SK-N-SH (cell line): ENCODE results near the gene SUMO2. TPM values are rescaled to one million over a fixed set of nuclear protein-coding genes. Genes with fewer than 3 reads are reported as not detected.
"Not testable (repeated sequence)": the region's sequence is repeated elsewhere in the genome, so short reads cannot be mapped to it uniquely, and the experiment has no call there.

Experiments used
- CTCF ChIA-PET: fragments of 300-600, 350-600 bp; formaldehyde crosslinking; extraction: SDS; loops from one replicate; lab custom pipeline; 2021; lab: Yijun Ruan, JAX
- POLR2A ChIA-PET: fragments of 350-600 bp; sonication (Branson Sonifier 250); formaldehyde crosslinking; extraction: SDS; loops from one replicate; lab custom pipeline; 2020; ENCODE audit warnings: antibody characterized with exemption, inconsistent platforms; lab: Yijun Ruan, JAX
- DNase-seq: peaks from one replicate; pipeline ENCODE4 v3.0.0; 2012
- H2AFZ ChIP-seq: fragments of 200-600 bp; sonication (generic); 2 replicates; pipeline ENCODE4 v1.8.1; 2016; ENCODE audit warnings: antibody characterized with exemption, mild to moderate bottlenecking, low read depth
- H3F3A ChIP-seq: fragments of 200-600 bp; sonication (generic); replicated peaks from 2 replicates; pipeline ENCODE3; 2016; ENCODE audit warnings: antibody characterized with exemption, mild to moderate bottlenecking; ENCODE audit not compliant: insufficient read depth
- H3K27ac ChIP-seq, 2 experiments: fragments of 200-500 bp in 1 of 2; fragments of 200-600 bp in 1 of 2; sonication (Bioruptor generic) in 1 of 2; sonication (generic), shearing (Covaris generic) in 1 of 2; 2 replicates each; pipeline versions ENCODE4 v1.5.1 to v1.6.1; 2014 to 2016; ENCODE audit warnings: low read depth in 2 of 2, inconsistent platforms in 1 of 2, low read length in 1 of 2, mild to moderate bottlenecking in 1 of 2, mixed read lengths in 1 of 2
- H3K27me3 ChIP-seq: fragments of 200-600 bp; sonication (generic), shearing (Covaris generic); 2 replicates; pipeline ENCODE4 v1.6.1; 2016; ENCODE audit warnings: mixed run types; ENCODE audit not compliant: insufficient read depth
- H3K36me3 ChIP-seq, 2 experiments: fragments of 200-500 bp in 1 of 2; fragments of 200-600 bp in 1 of 2; sonication (Bioruptor generic) in 1 of 2; sonication (generic) in 1 of 2; replicated peaks in 1 of 2; 2 replicates each; pipeline versions ENCODE3 to v1.5.1; 2014 to 2016; ENCODE audit warnings: low read length in 1 of 2, mild to moderate bottlenecking in 1 of 2; ENCODE audit not compliant: insufficient read depth in 2 of 2, control insufficient read depth in 1 of 2
- H3K4me1 ChIP-seq, 2 experiments: fragments of 200-500 bp in 1 of 2; fragments of 200-600 bp in 1 of 2; sonication (Bioruptor generic) in 1 of 2; sonication (generic), shearing (Covaris generic) in 1 of 2; 2 replicates each; pipeline versions ENCODE4 v1.5.1 to v1.6.1; 2014 to 2016; ENCODE audit warnings: low read depth in 1 of 2, low read length in 1 of 2, mixed run types in 1 of 2; ENCODE audit not compliant: insufficient read depth in 2 of 2, control insufficient read depth in 1 of 2
- H3K4me2 ChIP-seq: fragments of 200-600 bp; sonication (generic), shearing (Covaris generic); 2 replicates; pipeline ENCODE4 v1.6.1; 2017; ENCODE audit warnings: mixed run types
- H3K4me3 ChIP-seq, 2 experiments: fragments of 200-500 bp in 1 of 2; fragments of 200-600 bp in 1 of 2; sonication (Bioruptor generic) in 1 of 2; sonication (generic), shearing (Covaris generic) in 1 of 2; 2 replicates each; pipeline versions ENCODE4 v1.5.1 to v1.8.1; 2014 to 2016; ENCODE audit warnings: low read depth in 2 of 2, inconsistent platforms in 1 of 2, low read length in 1 of 2, mild to moderate bottlenecking in 1 of 2, mixed read lengths in 1 of 2, moderate library complexity in 1 of 2
- H3K79me2 ChIP-seq: fragments of 200-600 bp; sonication (generic); 2 replicates; pipeline ENCODE4 v1.8.1; 2017; ENCODE audit warnings: mild to moderate bottlenecking; ENCODE audit not compliant: insufficient read depth
- H3K9ac ChIP-seq: fragments of 200-600 bp; sonication (generic); 2 replicates; pipeline ENCODE4 v1.6.1; 2017; ENCODE audit warnings: mixed run types
- H3K9me2 ChIP-seq: fragments of 200-600 bp; sonication (generic); 2 replicates; pipeline ENCODE4 v1.6.1; 2017; ENCODE audit warnings: mixed run types
- H3K9me3 ChIP-seq: fragments of 200-600 bp; sonication (generic); 2 replicates; pipeline ENCODE4 v1.6.1; 2017; ENCODE audit warnings: mixed run types, mild to moderate bottlenecking, moderate library complexity
- H4K20me1 ChIP-seq: fragments of 200-600 bp; sonication (generic); 2 replicates; pipeline ENCODE4 v1.6.1; 2017; ENCODE audit warnings: mild to moderate bottlenecking, mixed run types; ENCODE audit not compliant: insufficient read depth
- CHD2 ChIP-seq: fragments of 150-350 bp; IDR thresholded peaks from 2 replicates; pipeline ENCODE4 v1.6.1; 2018; ENCODE audit warnings: low read length; ENCODE audit not compliant: partially characterized antibody
- EP300 ChIP-seq, 2 experiments: IDR thresholded peaks; 2 replicates each; pipeline versions ENCODE4 v1.4.0 to v1.6.1; 2012; ENCODE audit warnings: borderline replicate concordance in 1 of 2, low read depth in 1 of 2, low read length in 1 of 2
- EZH2phosphoT487 ChIP-seq: fragments of 200-600 bp; sonication (generic); IDR thresholded peaks from 2 replicates; pipeline ENCODE4 v1.6.1; 2017; ENCODE audit warnings: low read depth, mixed run types, mild to moderate bottlenecking, antibody characterized with exemption, moderate library complexity, borderline replicate concordance
- FOXJ3 ChIP-seq: sonication (generic); formaldehyde crosslinking; IDR thresholded peaks from 2 replicates; pipeline ENCODE4 v1.5.1; 2020; ENCODE audit warnings: mild to moderate bottlenecking, missing genetic modification reagents
- GABPA ChIP-seq: IDR thresholded peaks from 2 replicates; pipeline ENCODE4 v1.4.0; 2012; ENCODE audit warnings: low read depth, mild to moderate bottlenecking
- GATA2 ChIP-seq: sonication (generic); formaldehyde crosslinking; IDR thresholded peaks from 2 replicates; pipeline ENCODE4 v1.5.0; 2020; ENCODE audit warnings: mild to moderate bottlenecking, missing genetic modification reagents
- JUND ChIP-seq: IDR thresholded peaks from 2 replicates; pipeline ENCODE4 v1.4.0; 2012
- MXI1 ChIP-seq: IDR thresholded peaks from 2 replicates; pipeline ENCODE4 v1.6.1; 2012; ENCODE audit warnings: mild to moderate bottlenecking, low read depth, low read length, improper control_type of control experiment
- PBX3 ChIP-seq: IDR thresholded peaks from 2 replicates; pipeline ENCODE4; 2012
- RAD21 ChIP-seq: IDR thresholded peaks from 2 replicates; pipeline ENCODE4 v1.6.1; 2012; ENCODE audit warnings: mild to moderate bottlenecking, low read length
- RXRA ChIP-seq: IDR thresholded peaks from 2 replicates; pipeline ENCODE4 v1.4.0; 2012; ENCODE audit warnings: low read depth, mild to moderate bottlenecking, borderline replicate concordance
- SMC3 ChIP-seq: IDR thresholded peaks from 2 replicates; pipeline ENCODE4 v1.6.1; 2012; ENCODE audit warnings: low read depth, low read length, improper control_type of control experiment
- TCF12 ChIP-seq: IDR thresholded peaks from 2 replicates; pipeline ENCODE4 v1.4.0; 2012
- WGBS: methylation state at CpG from one replicate; pipeline ENCODE4 v1.1.6; 2017; ENCODE audit warnings: low lambda C conversion rate; 5-methylcytosine and 5-hydroxymethylcytosine counted together
- polyA plus RNA-seq, 3 experiments: library from polyadenylated mRNA; depleted of rRNA; stranded (reverse); fragments of >200 nt; gene quantifications; 2 replicates each; pipeline ENCODE4 v1.2.3, GENCODE V29; 2012
- TF ChIP-seq, protein P1 (sequence below): fragments of 150-350 bp; IDR thresholded peaks from 2 replicates; pipeline ENCODE4 v1.6.1; 2016; ENCODE audit warnings: mild to moderate bottlenecking, low read depth, low read length
- TF ChIP-seq, protein P2 (sequence below): fragments of 150-350 bp; IDR thresholded peaks from 2 replicates; pipeline ENCODE4 v1.6.1; 2017; ENCODE audit warnings: antibody characterized with exemption, low read length, low read depth, borderline replicate concordance
- TF ChIP-seq, protein P3 (sequence below): IDR thresholded peaks from 2 replicates; pipeline ENCODE4 v1.6.1; 2012; ENCODE audit warnings: mild to moderate bottlenecking, low read depth, low read length, moderate library complexity

Gene SUMO2
- polyA plus RNA-seq, 1 of the 3 experiments (the other 2 are of a cell fraction), result 114 TPM

GRCh38 chr17:75137762-75138161, 45.0 kb downstream of the SUMO2 start:
- not testable (repeated sequence) for H3K4me3 ChIP-seq, H3K4me1 ChIP-seq, H2AFZ ChIP-seq, H3K27me3 ChIP-seq, H3K27ac ChIP-seq, H3K9ac ChIP-seq, H3K9me2 ChIP-seq, H3K9me3 ChIP-seq, DNase-seq, H4K20me1 ChIP-seq, H3K4me2 ChIP-seq
- POLR2A ChIA-PET, result interaction anchor here (0.6 kb wide), 2 partner anchors 45 to 86 kb away, joined by 3 read pairs; no protein-coding TSS in a partner anchor
- Histone ChIP-seq H3F3A (peaks cover 72% of the 10 kb centered on the region), H3K36me3 (peaks cover 36 to 77% of the 10 kb centered on the region in 2 experiments), H3K79me2 (peaks cover 50% of the 10 kb centered on the region)
- WGBS, result 95% methylated on average over 9 of the region's 9 CpGs
- CTCF ChIA-PET, result interaction anchor here (1.1 to 19.6 kb wide), 2 partner anchors 13 to 23 kb away, joined by 3 to 422 read pairs; partner anchors contain the start of gene ARMC7

GRCh38 chr17:75135946-75136345, 46.8 kb downstream of the SUMO2 start:
- Histone ChIP-seq H3K79me2 (peaks cover 43% of the 10 kb centered on the region), H3K9ac (no peak overlapping the region), H3K9me2 (no peaks in the 10 kb centered on the region), H3K4me2 (no peak overlapping the region), H3K4me3 (no peak overlapping the region), H3K9me3 (no peaks in the 10 kb centered on the region), H3K27ac (no peak overlapping the region), H3F3A (peaks cover 68% of the 10 kb centered on the region), H4K20me1 (0 out of 2 replicates have a peak, but pooled peaks cover 4% of the 10 kb centered on the region), H3K27me3 (no peaks in the 10 kb centered on the region), H3K4me1 (peaks cover 0 to 3% of the 10 kb centered on the region in 2 experiments; a peak in 1 of 4 replicates), H3K36me3 (peaks cover 32 to 62% of the 10 kb centered on the region in 2 experiments), H2AFZ (no peak overlapping the region)
- TF ChIP-seq GABPA (no peak), PBX3 (no peak), EP300 (IDR thresholded peaks at IDR 0.05; ENCODE audit: borderline replicate concordance in 1 of 2, low read depth in 1 of 2, low read length in 1 of 2) (no peak), TCF12 (no peak), MXI1 (no peak), CHD2 (no peak), JUND (no peak), FOXJ3 (no peak), SMC3 (no peak), RAD21 (no peak), RXRA (no peak), EZH2phosphoT487 (no peak), GATA2 (CRISPR knock-in tag) (no peak)
- TF ChIP-seq, protein P1, sequence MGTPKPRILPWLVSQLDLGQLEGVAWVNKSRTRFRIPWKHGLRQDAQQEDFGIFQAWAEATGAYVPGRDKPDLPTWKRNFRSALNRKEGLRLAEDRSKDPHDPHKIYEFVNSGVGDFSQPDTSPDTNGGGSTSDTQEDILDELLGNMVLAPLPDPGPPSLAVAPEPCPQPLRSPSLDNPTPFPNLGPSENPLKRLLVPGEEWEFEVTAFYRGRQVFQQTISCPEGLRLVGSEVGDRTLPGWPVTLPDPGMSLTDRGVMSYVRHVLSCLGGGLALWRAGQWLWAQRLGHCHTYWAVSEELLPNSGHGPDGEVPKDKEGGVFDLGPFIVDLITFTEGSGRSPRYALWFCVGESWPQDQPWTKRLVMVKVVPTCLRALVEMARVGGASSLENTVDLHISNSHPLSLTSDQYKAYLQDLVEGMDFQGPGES, result no peak
- TF ChIP-seq, protein P2, sequence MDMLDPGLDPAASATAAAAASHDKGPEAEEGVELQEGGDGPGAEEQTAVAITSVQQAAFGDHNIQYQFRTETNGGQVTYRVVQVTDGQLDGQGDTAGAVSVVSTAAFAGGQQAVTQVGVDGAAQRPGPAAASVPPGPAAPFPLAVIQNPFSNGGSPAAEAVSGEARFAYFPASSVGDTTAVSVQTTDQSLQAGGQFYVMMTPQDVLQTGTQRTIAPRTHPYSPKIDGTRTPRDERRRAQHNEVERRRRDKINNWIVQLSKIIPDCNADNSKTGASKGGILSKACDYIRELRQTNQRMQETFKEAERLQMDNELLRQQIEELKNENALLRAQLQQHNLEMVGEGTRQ, result no peak
- TF ChIP-seq, protein P3, sequence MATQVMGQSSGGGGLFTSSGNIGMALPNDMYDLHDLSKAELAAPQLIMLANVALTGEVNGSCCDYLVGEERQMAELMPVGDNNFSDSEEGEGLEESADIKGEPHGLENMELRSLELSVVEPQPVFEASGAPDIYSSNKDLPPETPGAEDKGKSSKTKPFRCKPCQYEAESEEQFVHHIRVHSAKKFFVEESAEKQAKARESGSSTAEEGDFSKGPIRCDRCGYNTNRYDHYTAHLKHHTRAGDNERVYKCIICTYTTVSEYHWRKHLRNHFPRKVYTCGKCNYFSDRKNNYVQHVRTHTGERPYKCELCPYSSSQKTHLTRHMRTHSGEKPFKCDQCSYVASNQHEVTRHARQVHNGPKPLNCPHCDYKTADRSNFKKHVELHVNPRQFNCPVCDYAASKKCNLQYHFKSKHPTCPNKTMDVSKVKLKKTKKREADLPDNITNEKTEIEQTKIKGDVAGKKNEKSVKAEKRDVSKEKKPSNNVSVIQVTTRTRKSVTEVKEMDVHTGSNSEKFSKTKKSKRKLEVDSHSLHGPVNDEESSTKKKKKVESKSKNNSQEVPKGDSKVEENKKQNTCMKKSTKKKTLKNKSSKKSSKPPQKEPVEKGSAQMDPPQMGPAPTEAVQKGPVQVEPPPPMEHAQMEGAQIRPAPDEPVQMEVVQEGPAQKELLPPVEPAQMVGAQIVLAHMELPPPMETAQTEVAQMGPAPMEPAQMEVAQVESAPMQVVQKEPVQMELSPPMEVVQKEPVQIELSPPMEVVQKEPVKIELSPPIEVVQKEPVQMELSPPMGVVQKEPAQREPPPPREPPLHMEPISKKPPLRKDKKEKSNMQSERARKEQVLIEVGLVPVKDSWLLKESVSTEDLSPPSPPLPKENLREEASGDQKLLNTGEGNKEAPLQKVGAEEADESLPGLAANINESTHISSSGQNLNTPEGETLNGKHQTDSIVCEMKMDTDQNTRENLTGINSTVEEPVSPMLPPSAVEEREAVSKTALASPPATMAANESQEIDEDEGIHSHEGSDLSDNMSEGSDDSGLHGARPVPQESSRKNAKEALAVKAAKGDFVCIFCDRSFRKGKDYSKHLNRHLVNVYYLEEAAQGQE, result no peak
- CTCF ChIA-PET, result interaction anchor here (1.6 to 19.6 kb wide), 2 partner anchors 10 to 22 kb away, joined by 6 to 422 read pairs; partner anchors contain the start of gene ARMC7
- POLR2A ChIA-PET, result interaction anchor here (0.7 kb wide), 1 partner anchor 10 kb away, joined by 3 read pairs; no protein-coding TSS in a partner anchor
- no peak for DNase-seq
- 86% methylated on average over 8 of the region's 8 CpGs for WGBS
